HG02943 (cell line): ENCODE data around the gene AP2A1.

Experiments used
- ATAC-seq: cut with Tn5 transposase; IDR thresholded peaks from one replicate; pipeline ENCODE4 v1.9.1; 2021; ENCODE audit warnings: mild to moderate bottlenecking, low read depth, moderate library complexity; ENCODE audit not compliant: unreplicated experiment

AP2A1 gene

DNA sequence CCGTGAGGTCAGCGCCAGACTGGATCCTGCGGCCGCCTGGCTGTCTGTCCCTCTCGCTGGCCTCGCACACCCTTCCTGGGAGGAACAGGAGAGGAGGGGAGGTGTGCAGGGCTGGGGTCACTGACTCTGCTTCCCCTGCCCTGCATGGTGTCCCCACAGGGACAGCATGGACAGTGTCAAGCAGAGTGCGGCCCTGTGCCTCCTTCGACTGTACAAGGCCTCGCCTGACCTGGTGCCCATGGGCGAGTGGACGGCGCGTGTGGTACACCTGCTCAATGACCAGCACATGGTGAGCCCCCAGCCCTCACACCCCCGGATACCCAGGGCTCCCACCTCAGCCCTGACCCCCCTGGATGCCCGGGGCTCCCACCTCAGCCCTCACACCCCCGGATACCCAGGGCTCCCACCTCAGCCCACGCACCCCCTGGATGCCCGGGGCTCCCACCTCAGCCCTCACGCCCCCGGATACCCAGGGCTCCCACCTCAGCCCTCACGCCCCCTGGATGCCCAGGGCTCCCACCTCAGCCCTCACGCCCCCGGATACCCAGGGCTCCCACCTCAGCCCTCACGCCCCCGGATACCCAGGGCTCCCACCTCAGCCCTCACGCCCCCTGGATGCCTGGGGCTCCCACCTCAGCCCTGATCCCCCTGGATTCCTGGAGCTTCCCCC lies 25.1 kb downstream of the AP2A1 start:
- ATAC-seq, result no peak

DNA sequence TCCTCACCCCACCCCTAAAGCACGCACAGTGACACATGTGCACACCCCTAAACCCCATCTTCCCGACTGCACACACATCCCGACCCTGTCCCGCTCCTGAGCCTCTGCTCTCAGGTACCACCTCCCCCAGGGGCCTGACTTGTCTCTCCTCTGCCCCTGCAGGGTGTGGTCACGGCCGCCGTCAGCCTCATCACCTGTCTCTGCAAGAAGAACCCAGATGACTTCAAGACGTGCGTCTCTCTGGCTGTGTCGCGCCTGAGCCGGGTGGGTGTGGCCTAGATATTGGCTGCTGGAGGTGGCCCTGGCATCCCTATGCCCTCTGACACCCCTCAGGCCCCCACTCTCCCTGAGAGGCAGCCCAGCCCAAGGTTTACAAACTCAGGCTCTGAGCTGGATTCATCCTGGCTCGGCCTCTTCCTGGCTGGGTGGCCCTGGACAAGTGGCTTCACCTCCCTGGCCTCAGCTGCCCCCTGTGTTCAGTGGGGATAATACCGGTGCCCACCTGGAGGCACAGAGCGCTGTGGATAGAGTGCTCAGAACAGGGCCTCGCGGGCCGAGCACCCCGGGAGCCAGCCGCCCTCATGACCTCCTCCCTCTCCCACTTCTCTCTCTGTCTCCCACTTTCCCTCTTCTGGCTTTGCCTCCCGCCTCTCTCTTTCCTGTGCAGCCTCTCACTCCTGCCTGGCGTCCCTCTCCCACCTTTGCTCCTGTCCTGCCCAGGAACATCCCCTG lies 26.2 kb downstream of the AP2A1 start:
- ATAC-seq, result no peak

DNA sequence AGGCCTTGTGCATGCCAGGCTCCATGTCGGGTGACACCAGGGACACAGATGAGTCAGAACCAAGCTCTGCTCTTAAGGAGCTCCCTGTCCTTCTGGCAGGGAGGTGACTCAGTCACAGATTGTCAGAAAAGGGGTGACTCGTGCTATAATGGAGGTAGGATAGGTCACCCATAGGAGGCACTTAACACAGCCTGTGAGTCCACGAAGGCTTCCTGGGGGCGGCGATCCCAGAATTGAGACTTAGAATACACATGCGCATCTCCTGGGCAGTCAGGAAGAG lies 26.7 kb downstream of the AP2A1 start:
- no peak for ATAC-seq

DNA sequence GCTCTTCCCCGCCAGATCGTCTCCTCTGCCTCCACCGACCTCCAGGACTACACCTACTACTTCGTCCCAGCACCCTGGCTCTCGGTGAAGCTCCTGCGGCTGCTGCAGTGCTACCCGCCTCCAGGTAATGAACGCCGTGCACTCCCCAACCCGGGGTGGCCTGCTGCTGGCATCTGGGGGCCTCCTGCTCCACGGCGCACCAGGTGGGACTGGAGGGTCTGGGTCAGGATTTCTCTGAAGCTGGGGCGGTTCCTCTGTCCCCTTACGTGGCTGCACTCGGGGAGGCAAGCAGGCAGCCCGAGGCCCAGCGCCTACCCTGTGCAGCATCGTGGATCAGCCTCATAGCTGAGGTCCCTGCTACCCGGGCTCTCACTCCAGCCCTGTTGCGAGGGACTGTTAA lies 28.8 kb downstream of the AP2A1 start:
- no peak for ATAC-seq

DNA sequence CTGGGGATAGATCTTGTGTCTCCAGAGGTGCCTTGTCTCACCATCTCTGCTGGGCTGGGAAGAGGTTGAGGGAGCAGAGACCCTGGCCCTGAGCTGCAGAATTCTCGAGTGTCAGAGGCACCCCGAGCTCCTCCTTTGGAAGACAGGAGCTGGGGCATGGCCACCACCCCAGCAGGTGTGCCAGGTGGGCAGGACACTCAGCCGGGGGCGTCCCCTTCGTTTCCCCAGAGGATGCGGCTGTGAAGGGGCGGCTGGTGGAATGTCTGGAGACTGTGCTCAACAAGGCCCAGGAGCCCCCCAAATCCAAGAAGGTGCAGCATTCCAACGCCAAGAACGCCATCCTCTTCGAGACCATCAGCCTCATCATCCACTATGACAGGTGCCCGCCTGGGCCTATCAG lies 31.8 kb downstream of the AP2A1 start:
- no peak for ATAC-seq

DNA sequence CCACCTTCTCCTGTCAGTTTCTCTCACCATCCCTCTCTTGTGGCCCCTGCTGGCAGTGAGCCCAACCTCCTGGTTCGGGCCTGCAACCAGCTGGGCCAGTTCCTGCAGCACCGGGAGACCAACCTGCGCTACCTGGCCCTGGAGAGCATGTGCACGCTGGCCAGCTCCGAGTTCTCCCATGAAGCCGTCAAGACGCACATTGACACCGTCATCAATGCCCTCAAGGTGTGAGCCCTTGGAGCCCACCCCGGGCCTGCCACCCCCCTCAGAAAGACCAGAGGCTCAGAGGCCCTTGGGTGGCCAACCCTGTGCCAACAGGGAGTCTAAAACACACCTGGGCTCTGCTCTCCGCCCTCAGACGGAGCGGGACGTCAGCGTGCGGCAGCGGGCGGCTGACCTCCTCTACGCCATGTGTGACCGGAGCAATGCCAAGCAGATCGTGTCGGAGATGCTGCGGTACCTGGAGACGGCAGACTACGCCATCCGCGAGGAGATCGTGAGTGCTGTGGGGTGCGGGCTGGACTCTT lies 32.5 kb downstream of the AP2A1 start:
- no peak for ATAC-seq

DNA sequence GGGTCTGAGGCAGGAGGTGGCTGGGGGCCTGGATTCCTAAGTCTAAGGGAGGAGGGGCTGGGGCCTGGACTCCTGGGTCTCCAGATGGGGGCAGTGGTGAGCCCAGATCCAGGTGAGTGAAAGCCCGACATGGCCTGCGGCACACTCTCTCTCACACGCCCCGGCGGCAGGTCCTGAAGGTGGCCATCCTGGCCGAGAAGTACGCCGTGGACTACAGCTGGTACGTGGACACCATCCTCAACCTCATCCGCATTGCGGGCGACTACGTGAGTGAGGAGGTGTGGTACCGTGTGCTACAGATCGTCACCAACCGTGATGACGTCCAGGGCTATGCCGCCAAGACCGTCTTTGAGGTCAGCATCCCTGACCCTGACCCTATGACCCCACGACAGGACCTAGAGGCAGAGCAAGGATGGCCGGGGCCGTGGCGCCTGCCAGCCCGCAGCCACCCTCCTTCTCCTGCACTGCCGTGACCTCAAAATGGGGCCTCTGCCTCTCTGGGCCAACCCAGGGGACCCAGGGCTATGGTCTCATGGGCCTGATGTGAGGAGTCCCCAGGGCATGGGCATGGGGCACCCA lies 33.1 kb downstream of the AP2A1 start:
- no peak for ATAC-seq

DNA sequence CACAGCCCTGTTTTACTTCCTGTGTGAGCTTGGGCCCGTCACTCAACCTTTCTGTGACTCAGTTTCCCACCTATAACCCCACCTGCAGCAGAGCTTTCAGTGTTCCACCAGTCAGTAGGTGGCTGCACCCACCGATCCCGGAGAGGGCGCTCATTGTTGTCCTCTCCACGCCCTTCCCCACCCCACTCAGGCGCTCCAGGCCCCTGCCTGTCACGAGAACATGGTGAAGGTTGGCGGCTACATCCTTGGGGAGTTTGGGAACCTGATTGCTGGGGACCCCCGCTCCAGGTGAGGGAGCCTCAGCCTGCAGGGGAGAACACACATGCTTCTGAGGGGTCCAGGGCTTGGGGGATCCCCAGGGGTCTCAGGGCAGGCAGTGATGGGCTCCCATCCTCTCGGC lies 34.0 kb downstream of the AP2A1 start:
- no peak for ATAC-seq

DNA sequence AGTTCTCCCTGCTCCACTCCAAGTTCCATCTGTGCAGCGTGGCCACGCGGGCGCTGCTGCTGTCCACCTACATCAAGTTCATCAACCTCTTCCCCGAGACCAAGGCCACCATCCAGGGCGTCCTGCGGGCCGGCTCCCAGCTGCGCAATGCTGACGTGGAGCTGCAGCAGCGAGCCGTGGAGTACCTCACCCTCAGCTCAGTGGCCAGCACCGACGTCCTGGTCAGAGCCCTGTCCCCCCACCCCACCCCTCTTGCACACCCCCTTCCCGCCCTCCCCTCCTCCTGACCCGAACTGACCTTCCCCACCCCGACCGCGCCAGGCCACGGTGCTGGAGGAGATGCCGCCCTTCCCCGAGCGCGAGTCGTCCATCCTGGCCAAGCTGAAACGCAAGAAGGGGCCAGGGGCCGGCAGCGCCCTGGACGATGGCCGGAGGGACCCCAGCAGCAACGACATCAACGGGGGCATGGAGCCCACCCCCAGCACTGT lies 34.6 kb downstream of the AP2A1 start:
- ATAC-seq, result no peak

DNA sequence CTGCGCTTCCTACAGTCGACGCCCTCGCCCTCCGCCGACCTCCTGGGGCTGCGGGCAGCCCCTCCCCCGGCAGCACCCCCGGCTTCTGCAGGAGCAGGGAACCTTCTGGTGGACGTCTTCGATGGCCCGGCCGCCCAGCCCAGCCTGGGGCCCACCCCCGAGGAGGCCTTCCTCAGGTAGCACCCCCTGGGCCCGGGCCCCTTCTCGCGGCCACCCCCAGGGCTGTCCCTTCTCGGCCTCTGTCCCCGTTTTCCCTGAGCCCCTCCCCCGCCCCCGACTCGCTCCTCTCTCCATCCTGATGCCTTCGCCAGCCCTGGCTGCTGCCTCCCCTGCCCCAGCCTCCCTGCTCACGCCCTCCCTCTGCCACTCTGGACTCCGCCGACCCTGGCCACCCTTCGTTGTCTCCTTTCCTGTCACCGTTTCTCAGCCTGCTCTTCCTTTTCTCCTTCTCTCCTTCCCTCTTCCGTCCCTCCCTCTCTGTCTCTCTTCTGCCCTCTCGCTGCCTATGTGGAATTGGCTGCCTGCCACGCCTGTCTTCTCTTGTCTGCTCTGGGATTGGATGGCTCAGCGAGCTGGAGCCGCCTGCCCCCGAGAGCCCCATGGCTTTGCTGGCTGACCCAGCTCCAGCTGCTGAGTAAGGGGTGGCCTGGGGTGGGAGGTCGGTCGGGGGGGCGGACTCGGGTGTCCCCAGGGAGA lies 35.3 kb downstream of the AP2A1 start:
- ATAC-seq, result no peak

DNA sequence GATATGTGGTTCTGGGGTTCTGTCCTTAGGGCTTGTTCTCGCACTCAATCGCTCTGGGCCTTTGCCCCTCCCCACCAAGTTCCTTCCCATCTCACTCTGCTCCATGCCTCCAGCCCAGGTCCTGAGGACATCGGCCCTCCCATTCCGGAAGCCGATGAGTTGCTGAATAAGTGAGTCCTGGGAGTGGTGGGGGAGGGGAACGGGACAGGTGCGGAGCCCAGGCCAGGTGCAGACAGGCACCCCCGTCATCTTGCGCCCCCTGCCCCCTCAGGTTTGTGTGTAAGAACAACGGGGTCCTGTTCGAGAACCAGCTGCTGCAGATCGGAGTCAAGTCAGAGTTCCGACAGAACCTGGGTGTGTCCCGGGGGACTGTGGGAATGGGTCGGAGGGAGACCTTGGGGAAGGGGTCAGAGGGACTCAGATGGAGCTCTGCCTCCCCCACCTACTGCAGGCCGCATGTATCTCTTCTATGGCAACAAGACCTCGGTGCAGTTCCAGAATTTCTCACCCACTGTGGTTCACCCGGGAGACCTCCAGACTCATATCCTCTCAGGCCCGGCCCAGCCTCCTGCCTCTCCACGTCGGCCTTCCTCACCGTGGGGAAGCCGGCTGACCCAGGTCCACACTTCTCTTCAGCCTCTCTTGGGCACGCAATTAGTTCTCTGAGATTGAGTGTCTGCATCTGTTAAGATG lies 36.2 kb downstream of the AP2A1 start:
- ATAC-seq, result no peak

DNA sequence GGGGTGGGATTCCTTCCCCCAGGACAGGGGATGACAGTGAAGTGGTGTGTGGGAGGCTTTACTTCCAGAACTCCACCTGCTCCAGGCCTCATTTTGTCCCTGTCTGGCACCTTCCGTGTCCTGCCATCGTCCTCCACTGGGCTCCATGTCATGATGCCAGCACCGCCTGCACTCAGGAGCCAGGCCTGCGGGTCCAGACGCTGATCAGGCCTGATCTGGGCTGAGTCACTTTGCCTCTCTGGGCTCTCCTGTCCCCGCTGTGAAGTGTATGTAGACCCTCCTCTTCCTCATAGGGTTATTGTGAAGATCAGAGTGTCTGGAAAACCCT lies 36.7 kb downstream of the AP2A1 start:
- ATAC-seq, result no peak

DNA sequence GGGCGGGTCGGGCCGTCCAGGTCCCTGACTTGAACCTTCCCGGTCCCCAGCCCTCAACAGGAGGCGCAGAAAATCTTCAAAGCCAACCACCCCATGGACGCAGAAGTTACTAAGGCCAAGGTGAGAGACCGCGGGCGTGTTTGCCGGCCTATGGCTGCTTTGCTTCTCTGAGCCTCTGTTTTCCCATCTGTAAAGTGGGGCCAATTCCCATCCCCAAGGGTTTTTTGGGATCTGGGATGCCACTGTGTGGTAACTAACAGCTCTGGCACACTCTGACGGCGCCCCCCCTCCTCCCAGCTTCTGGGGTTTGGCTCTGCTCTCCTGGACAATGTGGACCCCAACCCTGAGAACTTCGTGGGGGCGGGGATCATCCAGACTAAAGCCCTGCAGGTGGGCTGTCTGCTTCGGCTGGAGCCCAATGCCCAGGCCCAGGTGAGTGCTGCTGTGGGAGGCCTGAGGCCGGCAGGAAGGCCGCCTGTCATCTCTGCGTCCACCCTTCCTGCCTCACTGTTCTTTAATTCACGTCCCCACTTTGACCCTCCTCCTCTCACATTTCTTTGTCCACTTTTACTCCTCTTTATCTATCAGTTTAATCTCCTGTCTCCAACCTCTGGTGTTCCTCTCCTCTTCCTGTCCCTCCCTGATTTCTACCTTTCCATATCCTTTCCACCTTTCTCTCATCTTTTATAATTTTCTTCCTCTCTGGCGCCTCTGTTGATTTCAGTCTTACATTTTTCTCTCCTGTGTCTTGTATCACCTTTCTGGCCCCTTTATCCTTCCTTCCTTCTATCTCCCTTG lies 39.2 kb downstream of the AP2A1 start:
- ATAC-seq, result no peak

DNA sequence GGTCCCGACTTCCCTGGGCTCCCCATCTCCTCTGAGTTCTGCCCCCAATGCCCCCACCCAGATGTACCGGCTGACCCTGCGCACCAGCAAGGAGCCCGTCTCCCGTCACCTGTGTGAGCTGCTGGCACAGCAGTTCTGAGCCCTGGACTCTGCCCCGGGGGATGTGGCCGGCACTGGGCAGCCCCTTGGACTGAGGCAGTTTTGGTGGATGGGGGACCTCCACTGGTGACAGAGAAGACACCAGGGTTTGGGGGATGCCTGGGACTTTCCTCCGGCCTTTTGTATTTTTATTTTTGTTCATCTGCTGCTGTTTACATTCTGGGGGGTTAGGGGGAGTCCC lies 39.8 kb downstream of the AP2A1 start:
- no peak for ATAC-seq

DNA sequence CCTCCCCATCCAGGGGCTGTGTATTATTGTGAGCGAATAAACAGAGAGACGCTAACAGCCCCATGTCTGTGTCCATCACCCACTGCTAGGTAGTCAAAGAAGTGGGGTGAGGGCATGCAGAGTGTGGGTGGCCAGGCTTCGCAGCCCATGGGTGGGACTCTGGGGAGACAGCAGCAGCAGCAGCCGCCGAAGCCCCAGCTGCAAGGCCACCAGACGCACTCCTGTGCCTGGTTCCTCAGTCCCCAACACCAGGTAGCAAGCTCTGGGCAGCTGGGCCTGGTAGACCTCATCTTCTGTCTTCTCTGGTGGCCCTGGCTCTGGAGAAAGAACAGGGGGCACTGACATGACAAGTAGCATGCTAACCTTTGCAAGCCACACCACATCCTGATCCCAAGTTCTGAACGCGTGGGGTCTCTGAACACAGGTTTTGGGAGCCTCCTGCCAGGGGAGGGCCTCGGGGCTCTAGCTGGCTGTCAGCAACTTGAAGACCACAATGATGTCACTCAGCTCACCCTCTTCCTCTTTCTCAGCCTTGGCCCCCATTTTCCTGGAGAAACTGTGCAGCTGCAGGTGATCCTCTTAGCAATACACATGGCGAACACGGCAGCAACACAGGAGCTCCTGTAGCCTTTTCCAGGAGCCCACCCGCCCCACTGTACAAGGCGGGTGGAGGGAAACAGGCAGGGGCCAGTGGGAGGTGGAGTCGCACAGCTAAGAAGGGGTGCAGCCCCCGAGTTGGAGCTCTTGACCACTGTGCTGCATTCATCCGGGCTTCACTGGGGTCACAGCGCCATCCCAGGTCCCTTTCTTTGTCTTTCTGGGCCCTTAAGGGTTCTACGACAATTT lies 40.5 kb downstream of the AP2A1 start:
- no peak for ATAC-seq

DNA sequence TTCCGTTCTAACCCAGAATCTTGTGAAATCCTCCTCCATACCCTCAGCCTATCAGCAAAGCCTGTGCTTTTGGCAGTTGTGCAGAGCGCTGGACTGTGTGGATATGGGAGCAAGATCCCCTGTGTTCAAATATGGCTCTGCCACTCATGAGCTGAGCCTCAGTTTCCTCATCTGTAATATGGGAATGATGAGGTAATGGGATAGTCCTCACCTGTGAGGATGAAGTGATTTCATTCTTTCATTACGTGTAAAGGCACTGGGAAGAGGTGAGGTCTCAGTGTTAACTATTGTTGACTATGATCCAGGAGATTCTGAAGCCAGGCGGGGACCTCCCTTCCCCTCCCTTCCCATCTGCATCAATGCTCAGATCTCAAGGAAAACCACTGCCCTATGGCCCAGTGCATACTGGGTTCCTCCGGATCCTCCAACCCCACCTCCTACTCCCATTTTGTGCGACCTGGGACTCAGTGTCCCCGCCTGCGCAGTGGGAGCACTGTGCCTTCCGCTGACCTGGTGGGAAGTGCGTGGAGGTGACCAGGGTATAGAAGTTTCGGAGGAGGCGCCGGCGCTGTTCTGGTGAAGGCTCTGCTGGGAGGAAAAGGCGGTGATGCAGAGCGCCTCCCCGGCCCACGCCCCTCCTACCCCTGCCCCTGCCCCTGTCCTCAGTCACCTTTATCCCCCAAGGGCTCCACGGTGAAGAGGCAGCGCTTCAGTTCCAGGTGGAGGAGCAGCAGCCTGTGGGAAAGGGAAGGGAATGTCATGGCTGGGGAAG lies 41.3 kb downstream of the AP2A1 start:
- ATAC-seq, result no peak

DNA sequence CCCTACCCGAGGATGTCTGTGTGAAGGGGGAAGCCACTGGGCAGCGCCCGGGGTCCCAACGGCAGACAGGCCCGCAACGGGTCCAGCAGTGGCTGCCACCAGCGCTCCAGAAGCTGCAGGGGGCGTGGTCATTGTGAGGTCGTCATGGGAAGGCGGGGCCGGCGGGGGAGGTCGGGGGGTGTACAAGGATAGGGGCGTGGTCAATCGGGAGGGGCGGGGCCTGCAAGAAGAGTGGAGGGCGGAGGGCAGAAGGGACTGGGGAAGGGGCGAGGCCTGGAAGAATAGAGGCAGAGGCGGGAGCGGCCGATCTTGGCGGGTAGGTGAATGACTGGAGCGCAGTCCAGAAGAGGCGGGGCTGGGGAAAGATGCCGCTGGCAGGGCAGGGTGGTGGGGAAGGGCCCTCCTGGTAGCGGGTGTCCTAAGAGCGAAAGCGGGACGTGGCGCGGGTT lies 41.9 kb downstream of the AP2A1 start:
- ATAC-seq, result no peak

DNA sequence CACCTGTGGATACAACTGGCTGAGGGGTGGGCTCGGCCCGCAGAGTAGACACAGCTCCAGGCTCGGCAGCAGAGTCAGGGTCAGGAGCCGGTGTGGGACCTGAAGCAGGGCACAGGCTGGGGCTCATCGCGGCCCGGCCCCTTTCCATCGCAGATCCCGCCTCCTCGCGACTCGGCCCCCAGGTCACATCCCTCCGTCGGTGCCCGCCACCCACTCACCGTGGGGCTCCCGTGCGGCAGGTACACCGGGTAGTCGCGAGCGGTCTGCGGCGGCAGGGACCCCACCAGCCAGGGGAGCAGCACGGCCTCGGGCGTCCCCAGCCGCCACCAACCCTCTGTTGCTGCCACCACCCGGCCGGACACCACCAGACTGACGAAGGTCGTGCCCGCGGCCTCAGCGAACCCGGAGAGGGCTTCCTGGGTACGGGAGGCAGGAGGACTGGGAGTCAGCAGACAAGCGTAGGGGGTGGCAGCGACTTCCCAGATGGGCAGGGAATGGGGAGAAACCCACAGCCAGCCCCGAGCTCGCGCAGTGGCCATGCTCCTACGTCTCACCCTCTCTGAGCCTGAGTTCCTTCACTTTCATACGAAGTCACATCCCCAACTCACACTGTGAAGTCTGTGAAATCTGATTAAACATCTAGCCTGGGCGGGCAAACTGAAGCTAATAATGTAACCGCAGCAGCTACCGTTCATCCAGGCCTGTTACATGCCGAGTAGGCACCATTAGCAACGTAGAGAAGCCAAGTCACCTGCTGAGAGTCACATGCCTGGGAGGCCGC lies 42.5 kb downstream of the AP2A1 start:
- ATAC-seq, result no peak
